ENCODE results near the gene SPRTN.

Gene SPRTN

GRCh38 chr1:231376875-231377549 is 38.9 kb downstream of the SPRTN start:
- no peak for DNase-seq

- no peak for DNase-seq
These were observed 43.6 kb downstream of the SPRTN start for GRCh38 chr1:231381729-231382128.

GRCh38 chr1:231382426-231382825 is 44.3 kb downstream of the SPRTN start:
- DNase-seq, result no peak

DNA sequence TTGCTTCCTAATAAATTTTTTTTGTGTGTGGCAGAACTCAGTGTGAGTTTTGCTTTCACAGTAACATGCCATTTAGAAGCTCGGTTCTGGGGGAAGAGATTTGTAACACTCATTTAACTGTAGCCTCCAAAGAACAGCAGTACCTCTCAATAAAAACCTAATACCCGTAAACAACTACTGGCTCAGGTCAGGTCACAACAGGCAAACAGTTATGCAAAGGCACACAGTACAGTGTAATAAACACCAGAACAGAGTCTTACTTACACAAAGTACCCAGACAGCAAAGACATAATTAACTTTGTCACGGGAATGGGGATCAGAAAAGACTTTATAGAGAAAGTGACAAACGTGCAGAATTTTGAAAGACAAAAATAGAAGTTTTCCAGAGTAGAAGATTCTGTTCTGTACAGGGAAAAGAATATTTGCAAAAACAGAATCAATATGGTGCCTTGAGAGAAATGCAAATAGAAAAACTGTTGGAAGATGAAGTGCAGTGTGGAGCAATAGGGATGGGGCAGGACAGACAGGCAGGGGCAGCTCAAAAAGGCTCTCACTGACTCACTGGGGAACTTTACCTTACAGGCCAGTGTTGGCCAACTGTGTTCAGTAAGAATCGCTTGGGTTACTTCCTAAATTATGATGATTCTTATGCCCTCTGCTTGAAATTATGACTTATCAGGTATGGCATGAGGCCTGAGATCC is 45.2 kb downstream of the SPRTN start:
- no peak for DNase-seq

DNA sequence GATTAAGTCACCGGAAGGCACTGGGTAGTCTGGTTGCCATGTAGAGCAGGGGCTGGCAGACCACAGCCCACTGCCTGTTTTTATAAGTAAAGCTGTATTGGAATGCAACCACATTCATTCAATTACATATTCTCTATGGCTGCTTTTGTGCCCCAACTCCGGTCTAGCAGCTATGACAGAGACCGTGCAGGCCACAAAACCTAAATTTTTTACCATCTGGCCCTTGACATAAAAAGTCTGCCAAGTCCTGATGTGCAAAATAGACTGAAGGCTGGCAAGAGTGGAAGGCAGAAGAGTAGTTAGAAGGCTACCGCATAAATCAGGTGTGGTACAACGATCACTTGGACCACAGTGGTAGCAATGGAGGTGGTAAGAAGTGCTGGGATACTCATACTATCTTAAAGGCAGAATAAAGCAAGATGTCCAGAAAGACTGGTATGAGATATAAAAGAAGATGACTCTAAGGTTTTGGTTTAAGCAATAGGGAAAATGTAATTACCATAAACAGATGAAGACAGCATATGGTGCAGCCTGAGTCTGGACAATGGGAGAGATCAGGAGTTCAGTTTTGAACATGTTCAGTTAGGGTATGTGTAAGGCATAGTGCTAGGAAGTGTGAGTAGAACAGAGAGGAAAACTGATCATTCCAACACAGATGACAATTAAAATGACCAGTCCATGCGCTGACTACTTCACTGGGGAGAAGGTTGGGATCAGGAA is 46.8 kb downstream of the SPRTN start:
- DNase-seq, result no peak

GRCh38 chr1:231385416-231385748 is 47.3 kb downstream of the SPRTN start:
- DNase-seq, result no peak

GRCh38 chr1:231386466-231386865 is 48.4 kb downstream of the SPRTN start:
- no peak for DNase-seq

DNA sequence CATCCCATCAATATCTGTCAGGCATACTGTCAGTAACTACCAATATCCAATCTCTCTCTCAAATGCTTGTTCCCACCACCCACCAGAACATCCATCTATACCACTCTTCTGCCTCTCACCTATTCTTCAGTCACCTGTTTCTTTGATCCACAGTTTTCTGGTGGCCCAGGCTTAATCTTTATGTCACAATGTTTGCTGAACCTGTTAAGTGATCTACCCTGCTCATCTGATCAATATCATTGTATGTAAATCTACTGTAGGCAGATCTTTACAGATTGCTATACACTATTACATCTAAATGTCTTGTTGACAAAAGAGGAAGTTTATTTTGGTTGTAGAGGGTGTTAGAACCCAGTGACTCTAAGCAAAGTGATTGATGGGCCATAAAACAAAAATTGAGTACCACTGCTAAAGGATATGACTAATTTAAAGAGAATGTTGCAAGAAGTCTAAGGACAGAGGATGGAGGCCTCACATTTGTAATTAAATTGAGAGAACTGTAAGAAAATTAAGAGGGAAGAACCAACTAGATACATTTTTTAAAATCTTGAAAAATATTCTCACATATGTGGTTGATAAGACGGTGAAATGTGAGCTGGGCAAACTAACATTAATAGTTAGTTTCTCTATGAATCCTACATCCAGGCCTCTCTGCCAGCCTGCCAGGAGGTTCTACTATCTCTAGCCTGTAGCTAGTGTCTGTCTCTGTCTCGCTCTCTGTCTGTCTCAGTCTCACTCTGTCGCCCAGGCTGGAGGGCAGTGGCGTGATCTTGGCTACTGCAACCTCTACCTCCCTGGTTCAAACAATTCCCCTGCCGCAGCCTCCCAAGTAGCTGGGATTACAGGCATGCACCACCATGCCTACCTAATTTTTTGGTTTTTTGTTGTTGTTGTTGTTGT is 49.9 kb downstream of the SPRTN start:
- DNase-seq, result no peak

- no peak for DNase-seq
These were observed 52.0 kb downstream of the SPRTN start for GRCh38 chr1:231390071-231390470.

DNA sequence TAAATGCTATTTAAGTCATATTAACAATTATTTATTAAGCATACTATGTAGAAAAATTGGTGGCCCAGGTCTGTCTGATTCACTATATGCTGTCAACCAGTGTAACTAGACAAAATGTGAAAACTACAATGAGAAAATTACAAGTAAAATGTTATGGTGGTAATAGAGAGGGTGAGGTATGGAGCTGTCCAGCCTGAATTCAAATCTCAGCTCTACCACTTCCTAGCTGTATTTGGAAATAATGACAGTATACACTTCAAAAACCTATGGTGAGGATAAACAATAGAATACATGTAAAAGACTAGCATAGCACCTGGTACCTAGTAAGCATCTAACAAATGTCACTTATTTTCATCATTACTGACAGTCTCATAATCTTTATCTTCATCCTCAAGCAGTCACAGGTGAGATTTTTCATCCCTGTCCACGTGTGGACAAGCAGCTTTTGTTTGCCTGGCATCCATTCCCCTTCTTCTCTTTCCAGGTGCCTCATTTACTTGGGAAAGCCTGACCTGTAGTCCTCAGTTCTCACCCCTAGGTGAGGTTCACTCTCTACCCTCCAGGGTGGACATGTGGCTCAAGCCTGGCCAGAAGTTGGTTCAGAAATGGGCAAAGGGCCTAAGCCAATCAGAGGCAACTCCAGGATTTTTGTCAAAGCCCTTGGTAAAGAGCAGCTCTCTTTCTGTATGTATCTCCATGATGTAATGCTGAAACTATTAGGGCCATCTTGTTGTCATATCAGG is 54.5 kb downstream of the SPRTN start:
- no peak for DNase-seq

DNA sequence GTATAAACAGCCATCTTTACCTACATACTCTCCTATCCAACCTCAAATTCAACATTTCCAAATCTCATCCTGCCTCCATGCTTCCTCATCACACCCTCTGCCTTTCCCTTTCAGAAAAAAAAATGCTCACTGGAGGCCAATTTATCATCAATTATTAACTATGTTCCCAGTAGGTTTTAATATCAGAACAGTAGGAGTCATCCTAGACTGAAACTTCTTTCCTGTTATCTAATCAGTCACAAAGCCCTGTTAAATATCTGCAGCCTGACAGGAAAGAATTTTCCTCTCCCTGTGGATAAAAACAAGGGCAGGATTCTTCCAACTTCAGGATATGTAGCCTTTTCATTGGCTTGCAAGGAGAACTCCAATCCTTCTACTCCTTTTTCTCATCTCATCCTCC is 55.6 kb downstream of the SPRTN start:
- no peak for DNase-seq

GRCh38 chr1:231395076-231395997 is 57.2 kb downstream of the SPRTN start:
- no peak for DNase-seq

GRCh38 chr1:231395998-231396390 is 57.9 kb downstream of the SPRTN start:
- DNase-seq, result no peak

GRCh38 chr1:231396643-231397042 is 58.5 kb downstream of the SPRTN start:
- DNase-seq, result no peak

DNA sequence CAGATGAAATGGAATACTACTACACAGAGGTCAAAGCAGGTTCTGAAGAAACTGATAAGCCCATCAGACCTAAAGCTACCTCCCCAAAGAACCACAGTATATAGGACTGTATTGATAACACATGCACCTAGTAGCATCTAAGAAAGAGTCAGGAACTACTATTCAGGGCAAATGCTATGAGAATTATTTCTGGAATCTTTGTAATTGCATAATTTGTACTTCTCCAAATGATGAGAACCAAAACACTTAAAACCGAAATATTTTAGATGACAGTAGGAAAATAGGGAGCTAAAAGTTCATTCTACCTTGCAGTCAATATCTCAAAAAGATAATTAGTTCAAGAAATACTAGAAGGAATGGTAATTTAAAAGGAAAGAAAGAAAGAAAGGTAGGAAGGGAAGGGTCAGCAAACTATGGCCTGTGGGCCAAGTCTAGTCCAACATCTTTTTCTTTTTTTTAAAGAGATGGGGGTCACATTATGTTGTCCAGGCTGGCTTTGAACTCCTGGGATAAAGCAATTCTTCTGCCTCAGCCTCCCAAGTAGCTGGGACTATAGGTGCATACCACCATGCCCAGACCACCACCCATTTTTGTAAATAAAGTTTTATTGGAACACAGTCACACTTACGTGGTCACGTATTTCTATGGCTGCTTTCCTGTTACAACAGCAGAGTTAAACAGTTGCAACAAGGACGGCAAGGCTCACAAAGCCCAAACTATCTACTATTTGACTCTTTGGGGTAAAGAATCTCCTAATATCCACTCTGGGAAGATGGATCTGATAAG is 60.0 kb downstream of the SPRTN start:
- DNase-seq, result no peak

- DNase-seq, result no peak
These were observed 63.4 kb downstream of the SPRTN start for GRCh38 chr1:231401478-231401877.

DNA sequence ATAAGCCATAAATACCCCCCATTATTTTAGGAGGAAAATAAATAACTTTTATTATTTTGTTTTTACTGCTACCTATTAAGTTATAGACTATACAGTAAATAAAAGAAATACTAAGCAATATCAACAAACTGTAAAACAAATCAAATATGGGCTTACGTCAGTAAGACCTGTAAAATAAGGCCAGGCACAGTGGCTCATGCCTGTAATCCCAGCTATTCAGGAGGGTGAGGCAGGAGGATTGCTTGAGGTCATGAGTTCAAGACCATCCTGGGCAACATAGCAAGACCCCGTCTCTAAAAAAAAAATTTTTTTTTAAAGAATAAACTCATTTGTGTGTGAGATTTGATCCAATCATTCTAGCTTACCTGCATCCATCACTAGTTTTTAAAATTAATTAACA is 66.2 kb downstream of the SPRTN start:
- no peak for DNase-seq

Measured in NCI-H510A treated with DMSO at 0.1 percent for 48 hours (cell line).